Measurements from ENCODE around the gene ARPC5. TPM values are rescaled to one million over a fixed set of nuclear protein-coding genes. Genes with fewer than 3 reads are reported as not detected.

ARPC5 gene
- total and polyA plus RNA-seq, 2 of the 8 experiments (the other 6 are each of a cell fraction or from before 2014, with no cell fraction given), result 24.0 to 60.8 TPM

DNA sequence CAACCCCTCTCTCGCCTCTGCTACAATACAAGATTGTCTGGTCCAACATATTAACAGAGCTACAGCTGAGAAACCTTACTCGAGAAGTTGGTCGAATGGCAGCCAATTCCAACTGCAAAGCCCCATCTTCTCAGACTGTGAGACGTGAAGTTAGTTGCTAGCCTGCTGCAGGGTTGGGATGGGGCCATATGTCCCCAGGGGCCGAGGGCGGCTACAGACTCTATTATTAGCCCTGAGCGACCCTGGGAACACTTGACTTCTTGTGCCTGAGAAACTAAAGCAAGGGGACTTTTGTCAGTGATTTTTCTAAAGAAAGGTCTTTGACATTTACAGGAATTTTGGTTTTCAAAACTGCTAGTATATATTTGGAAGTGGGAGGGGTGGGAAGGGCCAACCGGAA lies 59.0 kb downstream of the ARPC5 start (continued):
- no peak for TF ChIP-seq KDM5A (IDR thresholded peaks at IDR 0.05; ENCODE audit: low read length)
- no peak for TF ChIP-seq EZH2 (IDR thresholded peaks at IDR 0.05; ENCODE audit: low read depth, low read length, severe bottlenecking)
- TF ChIP-seq BRCA1 (IDR thresholded peaks at IDR 0.05; ENCODE audit: low read depth, low read length), result no peak
- no peak for TF ChIP-seq TAF7 (optimal IDR thresholded peaks at IDR 0.05; ENCODE audit: borderline replicate concordance, low read depth, low read length)
- TF ChIP-seq KDM1A (IDR thresholded peaks at IDR 0.05; ENCODE audit: borderline replicate concordance, low read length), result no peak
- TF ChIP-seq SIX5 (IDR thresholded peaks at IDR 0.05; ENCODE audit: low read depth, low read length), result no peak
- TF ChIP-seq, protein P1, sequence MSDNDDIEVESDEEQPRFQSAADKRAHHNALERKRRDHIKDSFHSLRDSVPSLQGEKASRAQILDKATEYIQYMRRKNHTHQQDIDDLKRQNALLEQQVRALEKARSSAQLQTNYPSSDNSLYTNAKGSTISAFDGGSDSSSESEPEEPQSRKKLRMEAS (IDR thresholded peaks at IDR 0.05), result no peak
